HG03575 (cell line): ENCODE measurements around the gene HMGXB3.

Experiments
- ATAC-seq: cut with Tn5 transposase; IDR thresholded peaks from one replicate; pipeline ENCODE4 v1.9.1; 2021; ENCODE audit not compliant: unreplicated experiment, insufficient number of reproducible peaks, low FRiP score; ENCODE audit errors: extremely low read depth

HMGXB3 gene, protein sequence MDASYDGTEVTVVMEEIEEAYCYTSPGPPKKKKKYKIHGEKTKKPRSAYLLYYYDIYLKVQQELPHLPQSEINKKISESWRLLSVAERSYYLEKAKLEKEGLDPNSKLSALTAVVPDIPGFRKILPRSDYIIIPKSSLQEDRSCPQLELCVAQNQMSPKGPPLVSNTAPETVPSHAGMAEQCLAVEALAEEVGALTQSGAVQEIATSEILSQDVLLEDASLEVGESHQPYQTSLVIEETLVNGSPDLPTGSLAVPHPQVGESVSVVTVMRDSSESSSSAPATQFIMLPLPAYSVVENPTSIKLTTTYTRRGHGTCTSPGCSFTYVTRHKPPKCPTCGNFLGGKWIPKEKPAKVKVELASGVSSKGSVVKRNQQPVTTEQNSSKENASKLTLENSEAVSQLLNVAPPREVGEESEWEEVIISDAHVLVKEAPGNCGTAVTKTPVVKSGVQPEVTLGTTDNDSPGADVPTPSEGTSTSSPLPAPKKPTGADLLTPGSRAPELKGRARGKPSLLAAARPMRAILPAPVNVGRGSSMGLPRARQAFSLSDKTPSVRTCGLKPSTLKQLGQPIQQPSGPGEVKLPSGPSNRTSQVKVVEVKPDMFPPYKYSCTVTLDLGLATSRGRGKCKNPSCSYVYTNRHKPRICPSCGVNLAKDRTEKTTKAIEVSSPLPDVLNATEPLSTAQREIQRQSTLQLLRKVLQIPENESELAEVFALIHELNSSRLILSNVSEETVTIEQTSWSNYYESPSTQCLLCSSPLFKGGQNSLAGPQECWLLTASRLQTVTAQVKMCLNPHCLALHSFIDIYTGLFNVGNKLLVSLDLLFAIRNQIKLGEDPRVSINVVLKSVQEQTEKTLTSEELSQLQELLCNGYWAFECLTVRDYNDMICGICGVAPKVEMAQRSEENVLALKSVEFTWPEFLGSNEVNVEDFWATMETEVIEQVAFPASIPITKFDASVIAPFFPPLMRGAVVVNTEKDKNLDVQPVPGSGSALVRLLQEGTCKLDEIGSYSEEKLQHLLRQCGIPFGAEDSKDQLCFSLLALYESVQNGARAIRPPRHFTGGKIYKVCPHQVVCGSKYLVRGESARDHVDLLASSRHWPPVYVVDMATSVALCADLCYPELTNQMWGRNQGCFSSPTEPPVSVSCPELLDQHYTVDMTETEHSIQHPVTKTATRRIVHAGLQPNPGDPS (N-terminal part only)

GRCh38 chr5:150000256-150000989 lies at the start of gene HMGXB3, which contains the start of gene TIGD6:
TSS of gene HMGXB3 (plus strand) at chr5:150000739. CDS start at chr5:150004853, 4,114 bp downstream.
TSS of gene TIGD6 (minus strand) at chr5:150000654. CDS start at chr5:149996348, 4,306 bp downstream.
- peak; percentile 77 for ATAC-seq

DNA sequence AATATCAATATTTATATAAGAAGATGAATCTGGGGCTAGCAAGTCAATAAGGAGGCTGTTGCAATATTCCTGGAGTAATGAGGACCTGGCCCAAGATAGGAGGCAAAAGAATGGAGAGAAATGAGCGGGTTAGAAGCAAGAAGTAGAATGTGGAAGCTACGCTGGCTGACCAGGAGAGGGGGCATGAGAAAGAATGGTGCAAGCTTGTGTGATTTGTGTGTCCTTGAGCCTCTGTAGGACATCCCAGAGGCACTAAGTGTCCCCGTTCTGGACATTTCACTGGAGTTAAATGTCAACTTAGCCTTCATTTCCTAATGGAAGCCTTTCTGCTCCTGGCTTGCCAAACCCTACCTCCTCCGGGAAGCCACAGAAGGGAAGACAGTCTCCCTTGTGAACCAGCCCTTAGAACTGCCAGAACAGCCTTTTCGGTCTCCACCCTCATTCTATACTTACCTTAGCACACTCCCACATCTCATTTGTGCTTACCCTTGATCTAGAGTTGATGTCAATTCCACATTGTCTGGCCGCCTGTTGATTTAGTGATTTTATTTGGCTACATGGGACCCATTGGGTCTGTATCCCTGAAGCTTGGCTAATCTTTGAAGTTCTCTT lies 49.3 kb upstream of the HMGXB3 start:
- no peak for ATAC-seq

GRCh38 chr5:149953436-149954121 lies 47.0 kb upstream of the HMGXB3 start:
- no peak for ATAC-seq

- ATAC-seq, result no peak
Observed at GRCh38 chr5:149954798-149955197, 45.7 kb upstream of the HMGXB3 start.

GRCh38 chr5:149956685-149957084 lies 43.9 kb upstream of the HMGXB3 start:
- ATAC-seq, result no peak

DNA sequence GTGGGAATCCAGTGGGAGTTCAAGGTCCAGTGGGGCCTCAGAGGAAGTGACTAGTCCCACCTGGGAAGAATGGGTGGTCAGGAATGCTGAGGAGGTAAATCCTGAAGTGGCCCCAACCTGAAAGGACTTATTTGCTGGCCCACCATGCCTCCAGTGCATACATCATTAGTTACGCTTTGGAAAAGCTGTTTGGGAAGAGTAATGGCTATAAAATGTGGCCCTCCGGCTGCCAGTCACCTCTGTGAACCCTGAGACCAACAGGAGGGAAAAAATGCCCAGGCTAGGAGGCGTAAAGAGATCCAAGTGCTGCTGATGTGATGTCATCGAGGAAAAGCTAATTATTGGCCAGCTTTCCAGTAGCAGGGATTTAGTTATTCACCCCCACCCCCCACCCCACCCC lies 42.7 kb upstream of the HMGXB3 start:
- ATAC-seq, result no peak

DNA sequence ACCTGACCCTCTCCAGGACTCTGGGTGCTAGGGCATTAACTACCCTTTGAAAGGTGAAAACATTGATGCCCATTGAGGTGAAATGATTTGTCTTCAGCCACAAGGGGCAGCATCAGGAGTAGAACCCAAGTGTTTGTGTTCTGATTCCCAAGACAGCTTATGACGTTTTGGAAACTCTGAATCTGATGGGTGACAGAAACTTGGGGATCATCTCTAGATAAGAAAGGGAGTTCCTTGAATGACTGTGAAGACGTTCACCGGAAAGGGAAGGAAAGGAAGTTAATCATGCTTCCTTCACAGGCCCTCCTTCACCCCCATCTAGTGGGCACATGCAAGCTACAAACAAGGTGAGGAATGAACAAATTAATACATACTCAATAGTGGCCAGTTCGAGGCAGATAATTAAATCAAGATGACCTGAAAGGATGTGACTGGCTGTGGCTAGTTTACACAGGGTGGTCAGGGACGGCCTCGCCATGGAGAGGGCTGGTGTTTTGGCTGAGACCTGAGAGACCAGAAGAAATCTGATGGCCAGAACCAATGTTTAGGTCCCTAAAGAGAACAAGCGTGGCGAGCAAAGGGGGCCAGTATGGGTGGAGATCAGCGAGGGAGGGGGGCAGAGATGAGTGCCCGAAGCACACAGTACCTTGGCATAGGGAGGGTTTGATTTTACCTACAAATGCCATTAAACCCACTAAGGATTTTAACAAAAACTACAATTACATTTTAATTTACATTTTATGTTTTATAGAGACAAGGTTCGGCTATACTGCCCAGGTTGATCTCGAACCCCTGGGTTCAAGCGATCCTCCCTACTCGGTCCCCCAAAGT lies 40.9 kb upstream of the HMGXB3 start:
- no peak for ATAC-seq

DNA sequence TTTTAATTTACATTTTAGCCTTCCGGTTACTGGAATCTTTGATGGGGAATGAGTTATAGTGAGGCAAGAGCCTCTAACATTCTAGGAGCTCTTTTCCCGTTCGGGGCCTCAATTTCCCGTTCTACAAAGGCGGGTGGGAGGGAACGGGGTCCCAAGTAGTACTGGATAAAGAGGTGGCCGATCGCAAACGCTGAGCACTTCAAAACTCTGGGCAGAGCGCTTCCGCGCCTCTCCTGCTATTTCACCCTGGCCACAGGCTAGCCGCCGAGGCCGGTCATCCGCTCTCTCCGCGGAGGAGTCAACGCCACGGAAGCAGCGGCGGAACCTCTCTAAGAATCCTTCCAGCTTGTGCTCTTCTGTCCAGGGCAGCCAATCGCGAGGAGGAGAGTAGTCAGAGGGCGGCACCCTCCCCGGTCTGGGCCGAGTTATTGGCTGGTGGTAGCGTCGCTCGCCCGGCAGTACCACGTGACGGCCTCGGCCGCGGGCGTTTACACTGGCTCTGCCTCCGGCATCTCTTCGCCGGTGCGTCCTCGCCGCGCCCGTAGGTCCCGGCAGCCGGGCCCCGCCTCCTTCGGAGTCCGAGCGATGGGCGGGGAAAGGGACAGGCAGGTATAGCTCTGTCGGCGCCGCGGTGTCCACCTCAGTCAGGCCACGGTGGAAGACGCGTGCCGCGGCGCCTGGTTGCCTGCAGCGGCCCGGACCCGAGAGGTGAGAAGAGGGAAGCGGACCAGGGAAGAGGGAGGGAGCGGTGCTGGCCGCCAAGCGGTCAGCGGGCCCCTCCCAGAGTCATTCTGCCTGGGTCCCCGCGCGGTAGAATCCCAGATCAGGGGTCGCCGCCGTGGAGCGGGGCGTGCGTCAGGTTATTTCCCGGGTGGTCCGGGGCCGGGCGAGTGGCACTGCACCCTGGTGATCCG lies 40.0 kb upstream of the HMGXB3 start, which contains the start of gene SLC26A2:
Gene SLC26A2, plus strand, starts transcription at position 487 of the 914 bp plus-strand sequence. CDS start 16,895 bp downstream, outside the sequence.
- peak; percentile 88 for ATAC-seq

- no peak for ATAC-seq
Observed at GRCh38 chr5:149961186-149961685, 39.3 kb upstream of the HMGXB3 start.

DNA sequence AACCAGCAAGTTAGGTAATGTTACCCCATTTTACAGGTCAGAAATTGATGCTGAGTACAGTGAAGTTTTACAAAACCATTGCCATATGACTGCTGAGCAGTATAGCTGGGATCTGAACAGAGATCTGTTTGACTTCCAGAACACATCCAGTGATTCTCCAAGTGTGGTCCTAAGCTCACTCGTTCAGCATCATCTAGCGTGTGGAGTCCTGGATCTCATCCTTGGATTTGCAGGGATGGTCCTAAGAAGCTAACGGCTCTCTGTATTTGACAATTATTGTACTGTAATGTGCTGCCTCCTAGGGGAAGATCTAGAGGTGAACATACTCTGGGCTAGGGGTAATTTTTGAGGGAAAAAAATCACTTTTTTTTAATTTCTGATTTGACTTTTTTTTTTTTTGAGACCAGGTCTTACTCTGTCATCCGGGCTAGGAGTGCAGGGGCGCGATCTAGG lies 38.6 kb upstream of the HMGXB3 start:
- ATAC-seq, result no peak

- no peak for ATAC-seq
Observed at GRCh38 chr5:149962601-149963300, 37.8 kb upstream of the HMGXB3 start.

DNA sequence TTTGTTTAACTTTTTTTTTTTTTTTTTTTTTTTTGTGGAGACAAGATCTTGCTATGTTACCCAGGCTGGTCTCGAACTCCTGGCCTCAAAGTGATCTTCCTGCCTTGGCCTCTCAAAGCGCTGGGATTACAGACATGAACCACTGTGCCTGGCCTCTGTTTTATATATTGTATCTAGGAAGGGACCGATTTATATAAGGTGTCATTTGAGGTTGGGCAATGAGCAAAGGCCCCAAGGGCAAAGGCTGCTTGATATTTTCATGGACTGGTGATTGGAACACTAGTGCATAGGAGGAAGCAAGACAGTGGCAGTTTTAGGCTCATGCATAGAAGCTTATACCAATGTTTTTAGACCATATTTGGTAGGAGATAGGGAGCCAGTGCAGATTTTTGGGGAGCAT lies 36.8 kb upstream of the HMGXB3 start:
- no peak for ATAC-seq

DNA sequence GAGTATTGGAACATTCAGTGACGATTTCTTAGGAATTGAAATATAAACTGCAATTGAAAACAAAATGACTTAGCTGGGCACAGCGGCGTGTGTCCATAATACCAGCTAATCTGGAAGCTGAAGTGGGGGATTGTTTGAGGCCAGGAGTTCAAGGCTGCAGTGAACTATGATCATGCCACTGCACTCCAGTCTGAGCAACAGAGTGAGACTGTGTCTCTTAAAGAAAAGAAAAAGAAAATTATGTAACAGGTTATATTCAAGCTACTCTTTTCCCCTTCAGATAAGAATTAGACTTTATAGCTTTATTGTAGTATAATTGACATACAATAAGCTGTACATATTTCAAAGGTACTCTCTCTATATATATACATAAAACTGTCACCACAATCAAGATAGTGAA lies 33.6 kb upstream of the HMGXB3 start:
- no peak for ATAC-seq

GRCh38 chr5:149969181-149969930 lies 31.2 kb upstream of the HMGXB3 start:
- ATAC-seq, result no peak
